Heart right ventricle (tissue), 16 donors: ENCODE measurements around the gene PRDX1. TPM values are rescaled to one million over a fixed set of nuclear protein-coding genes. Genes with fewer than 3 reads are reported as not detected.

ENCODE experiments used
- ATAC-seq, 8 donors: fragments of 200-7000 bp; cut with Tn5 transposase; one replicate each; pipeline ENCODE4 v1.9.1; 2020; ENCODE audit warnings: mild to moderate bottlenecking in 8 of 8, moderate library complexity in 8 of 8, moderate number of reproducible peaks in 1 of 8
- DNase-seq, 2 donors: peaks; one replicate each; pipeline ENCODE4 v3.0.0-alpha.2; 2020
- H3K27ac ChIP-seq, 10 donors: fragments of 200-600 bp; sonication (generic) in 2 of 10; one replicate each; pipeline versions ENCODE4 v1.5.0 to v1.8.0; 2020 to 2022; ENCODE audit warnings: mild to moderate bottlenecking in 3 of 10
- H3K27me3 ChIP-seq, 7 donors: fragments of 200-600 bp; one replicate each; pipeline ENCODE4 v1.8.0; 2021 to 2022; ENCODE audit warnings: mild to moderate bottlenecking in 2 of 7
- H3K36me3 ChIP-seq, 9 donors: fragments of 200-600 bp; sonication (generic) in 1 of 9; one replicate each; pipeline versions ENCODE4 v1.5.0 to v1.8.0; 2020 to 2022; ENCODE audit warnings: mild to moderate bottlenecking in 2 of 9
- H3K4me1 ChIP-seq, 9 donors: fragments of 200-600 bp; sonication (generic) in 1 of 9; one replicate each; pipeline versions ENCODE4 v1.5.0 to v1.8.0; 2020 to 2022; ENCODE audit warnings: mild to moderate bottlenecking in 4 of 9
- H3K4me3 ChIP-seq, 10 donors: fragments of 200-600 bp; sonication (generic) in 2 of 10; one replicate each; pipeline versions ENCODE4 v1.5.0 to v1.8.0; 2020 to 2022; ENCODE audit warnings: mild to moderate bottlenecking in 7 of 10, moderate library complexity in 2 of 10
- H3K9me3 ChIP-seq, 11 donors: fragments of 200-600 bp in 10 of 11; sonication (generic) in 2 of 11; one replicate each; pipeline versions ENCODE4 v1.5.0 to v1.8.0; 2013 to 2022; ENCODE audit warnings: mild to moderate bottlenecking in 2 of 11, control low read depth in 1 of 11, moderate library complexity in 1 of 11
- CTCF ChIP-seq, 9 donors: fragments of 200-600 bp; sonication (generic) in 2 of 9; IDR thresholded peaks; one replicate each; pipeline versions ENCODE4 v1.5.0 to v1.8.0; 2021 to 2022; ENCODE audit warnings: antibody characterized with exemption in 9 of 9, mild to moderate bottlenecking in 5 of 9, moderate library complexity in 1 of 9
- WGBS, 2 donors: extraction: QIAGEN DNeasy Blood & Tissue Kit; methylation state at CpG; one replicate each; pipeline ENCODE4 v1.1.7; 2013; ENCODE audit warnings: inconsistent platforms in 1 of 2; 5-methylcytosine and 5-hydroxymethylcytosine counted together
- intact Hi-C, 10 donors: fragments of 100-400 bp; cut with DNase I; formaldehyde crosslinking; loops; one replicate each; pipeline versions ENCODE4 v1.11.1 to v1.14.2; 2022
- long read RNA-seq, 3 donors: library from polyadenylated mRNA; unstranded; transcript quantifications; one replicate each; pipeline ENCODE4 v2.0.0, GENCODE V29; 2020 to 2021
- polyA plus RNA-seq, 2 donors: library from polyadenylated mRNA; stranded (reverse); fragments of 200-250 nt; gene quantifications; one replicate each; pipeline ENCODE4 v1.2.3, GENCODE V29; 2013
- total RNA-seq, 10 donors: library from RNA; stranded (reverse); fragmentation: NEBNext Ultra II Directional in 3 of 10; extraction: Animal tissue kit (Norgen Biotek cat#: 25700) in 3 of 10; gene quantifications; one replicate each; pipeline versions ENCODE4 v1.2.1 to v1.2.4, GENCODE V29; 2021 to 2023
- donor health status: Arrhythmogenic right ventricular cardiomyopathy.
- donor health status: ischemic (EF 13 %, LVEDD 7.1; RV severe dilation, severe dysfunction).
- donor health status: healthy with polysubstance abuse.
- donor health status: DM: no; HTN: yes; CAD: no.
- donor health status: DM: no; HTN: no; CAD: no.
- donor health status: ischemic (EF 25% LVEDD 6.9; RV normal size, moderate dysfunction).
- donor health status: ischemic (EF 25% LVEDD 5.7; RV mildly dilated, moderate dysfunction).
- donor health status: healthy.
- donor health status: DM: yes; HTN: yes; CAD: no.
- donor health status: Ischemic cardiomyopathy.
- donor health status: ischemic (EF 35%, LVEDD 5.7; RV mildly dilated, moderate dysfunction).
- donor health status: nonischemic (EF 11% LVEDD 7.7; RV severe dilation, severe dysfunction).
- donor health status: DM: yes; HTN: yes; CAD: no.
- donor health status: PGD.
- donor health status: ischemic (EF 29% LVEDD 5.4; RV normal size, mild dysfunction).
- donor health status: nonischemic (EF 23%, LVEDD 6.1; RV moderate dilation, normal function).

Gene PRDX1
- total RNA-seq (100 to 1,000 TPM; 212 to 421 (median 289) TPM), polyA plus RNA-seq (100 to 1,000 TPM; 377 to 610 TPM)
- long read RNA-seq, donor 1, transcript PRDX1-202 (6 exons, 1,021 nt) = major isoform, 151 of 174 reads
- long read RNA-seq, donor 1, partial matches to known transcripts = 4 of 174 reads
- long read RNA-seq, donor 1, other reads (novel, unspliced or antisense) = 18 of 174 reads
- long read RNA-seq, donor 2, transcript PRDX1-202 (6 exons, 1,021 nt) = major isoform, 140 of 163 reads
- long read RNA-seq, donor 2, partial matches to known transcripts = 14 of 163 reads
- long read RNA-seq, donor 2, other reads (novel, unspliced or antisense) = 7 of 163 reads
- long read RNA-seq, donor 3, transcript PRDX1-202 (6 exons, 1,021 nt) = major isoform, 76 of 84 reads
- long read RNA-seq, donor 3, partial matches to known transcripts = 4 of 84 reads
- long read RNA-seq, donor 3, other reads (novel, unspliced or antisense) = 3 of 84 reads

GRCh38 chr1:45521413-45522323 is at the start of gene PRDX1:
PRDX1 (minus strand) TSS chr1:45521884; CDS start chr1:45519043, 2,841 bp downstream.
- intact Hi-C loops = loop anchor here in 2 of 10 donors (1.0 to 5.0 kb wide), 3 partner anchors 21 to 166 kb away; partner anchors contain the start of genes AKR1A1 (in 2 of the 2), CCDC163 (in 1 of the 2), GPBP1L1 (in 1 of the 2) and MMACHC (in 1 of the 2)
- WGBS, 2 donors = 0% methylated on average over 72 of the region's 72 CpGs

GRCh38 chr1:45570631-45571030 is 48.9 kb upstream of the PRDX1 start:
- TF ChIP-seq CTCF (IDR thresholded peaks at IDR 0.05) = no peak
- Histone ChIP-seq H3K27me3 (no peaks in the 10 kb centered on the region), H3K27ac (no peak overlapping the region), H3K4me3 (no peak overlapping the region), H3K9me3 (no peaks in the 10 kb centered on the region), H3K4me1 (peaks cover 0 to 17% (median 12%) of the 10 kb centered on the region in 9 donors), H3K36me3 (peaks cover 0 to 59% (median 0%) of the 10 kb centered on the region in 9 donors)
- ATAC-seq (no peak), DNase-seq (no peak)
- WGBS, 2 donors = 91 to 95% methylated on average over 4 of the region's 4 CpGs
- intact Hi-C loops = loop anchor here in 9 of 10 donors (1.0 to 10.0 kb wide), 9 partner anchors 58 to 558 kb away; partner anchors contain the start of genes HECTD3 (in 2 of the 9) and UROD (in 2 of the 9)

More at GRCh38 chr1:45521413-45522323, at the start of gene PRDX1:
- Histone ChIP-seq H3K4me1 (peaks cover 2 to 44% (median 25%) of the 10 kb centered on the region in 9 donors), H3K36me3 (peaks cover 0 to 24% (median 7%) of the 10 kb centered on the region in 9 donors), H3K27me3 (peaks cover 0 to 7% (median 0%) of the 10 kb centered on the region in 7 donors), H3K4me3 (peak within 1 kb of the TSS; percentile 58 to 96 (median 86)), H3K27ac (peak within 1 kb of the TSS; percentile 73 to 98 (median 93)), H3K9me3 (no peaks in the 10 kb centered on the region)
- DNase-seq (peak; percentile 98), ATAC-seq (peak; percentile 96 to 98 (median 97))
- TF ChIP-seq CTCF (IDR thresholded peaks at IDR 0.05) = peak in 4 of 9 donors; percentile 7 to 37 (median 28)

GRCh38 chr1:45569962-45570581 is 48.4 kb upstream of the PRDX1 start:
- ATAC-seq (peak; percentile 74 to 88 (median 82)), DNase-seq (peak; percentile 34 to 72)
- no peaks in the 10 kb centered on the region for H3K27me3 ChIP-seq
- H3K4me3 ChIP-seq = no peak overlapping the region
- peak; percentile 88 to 99 (median 98) for TF ChIP-seq CTCF (IDR thresholded peaks at IDR 0.05)
- H3K9me3 ChIP-seq = no peaks in the 10 kb centered on the region
- H3K36me3 ChIP-seq = peaks cover 0 to 62% (median 0%) of the 10 kb centered on the region in 9 donors
- H3K4me1 ChIP-seq = peaks cover 0 to 17% (median 12%) of the 10 kb centered on the region in 9 donors
- WGBS, 2 donors = 13 to 15% methylated on average over 8 of the region's 8 CpGs
- no peak overlapping the region for H3K27ac ChIP-seq
- intact Hi-C loops = loop anchor here (1.0 to 10.0 kb wide), 11 partner anchors 53 to 558 kb away; partner anchors contain the start of genes HECTD3 (in 4 of the 10) and UROD (in 4 of the 10)
